ENCODE results near the gene HAS3. TPM values are rescaled to one million over a fixed set of nuclear protein-coding genes. Genes with fewer than 3 reads are reported as not detected.
A peak's percentile ranks its signal among the peaks of the same experiment; 100 is the strongest.

HAS3 gene
- total RNA-seq, 2 donors from 2014 or later: 5.1 to 19.9 TPM

DNA sequence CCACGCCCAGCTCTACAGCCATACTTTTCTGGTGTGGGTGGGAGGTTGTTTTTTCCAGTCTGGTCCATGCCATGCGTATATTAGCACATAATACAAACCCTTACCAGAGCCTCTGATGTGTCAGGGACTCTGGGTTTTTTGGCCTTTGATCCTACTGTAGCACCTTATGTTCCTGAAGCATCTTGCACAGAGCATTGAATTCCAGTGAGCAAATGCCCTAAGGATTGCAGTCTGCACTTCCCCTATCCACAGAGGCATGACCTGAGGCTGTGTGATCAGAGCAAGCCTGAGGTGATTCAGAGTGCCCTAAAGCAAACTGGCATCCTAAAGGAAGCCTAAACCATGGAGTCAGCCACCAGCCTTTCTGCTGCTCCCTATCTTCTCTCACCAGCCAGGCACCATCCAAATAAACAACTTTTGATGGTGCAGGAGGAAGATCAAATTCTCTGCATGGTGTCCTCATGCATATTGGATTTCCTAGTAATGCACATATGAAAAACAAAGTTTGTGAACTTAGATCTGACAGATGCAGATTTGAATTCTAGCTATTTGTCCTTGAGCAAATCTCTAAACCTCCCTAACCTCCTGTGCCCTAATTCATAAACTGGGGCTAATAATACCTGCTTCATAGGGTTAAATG, 41.2 kb upstream of the HAS3 start:
- Histone ChIP-seq H3K4me1 (no peaks in the 10 kb centered on the region), H3K4me3 (no peak overlapping the region), H3K27me3 (no peaks in the 10 kb centered on the region), H3K27ac (no peak overlapping the region), H3K9ac (ENCODE audit: low read depth in 2 of 2, low read length in 2 of 2) (no peak overlapping the region), H3K9me3 (no peaks in the 10 kb centered on the region), H3K36me3 (no peaks in the 10 kb centered on the region)
- intact Hi-C loops (cut with DNase I): no loop called here
- no peak for DNase-seq
- TF ChIP-seq, protein P1, sequence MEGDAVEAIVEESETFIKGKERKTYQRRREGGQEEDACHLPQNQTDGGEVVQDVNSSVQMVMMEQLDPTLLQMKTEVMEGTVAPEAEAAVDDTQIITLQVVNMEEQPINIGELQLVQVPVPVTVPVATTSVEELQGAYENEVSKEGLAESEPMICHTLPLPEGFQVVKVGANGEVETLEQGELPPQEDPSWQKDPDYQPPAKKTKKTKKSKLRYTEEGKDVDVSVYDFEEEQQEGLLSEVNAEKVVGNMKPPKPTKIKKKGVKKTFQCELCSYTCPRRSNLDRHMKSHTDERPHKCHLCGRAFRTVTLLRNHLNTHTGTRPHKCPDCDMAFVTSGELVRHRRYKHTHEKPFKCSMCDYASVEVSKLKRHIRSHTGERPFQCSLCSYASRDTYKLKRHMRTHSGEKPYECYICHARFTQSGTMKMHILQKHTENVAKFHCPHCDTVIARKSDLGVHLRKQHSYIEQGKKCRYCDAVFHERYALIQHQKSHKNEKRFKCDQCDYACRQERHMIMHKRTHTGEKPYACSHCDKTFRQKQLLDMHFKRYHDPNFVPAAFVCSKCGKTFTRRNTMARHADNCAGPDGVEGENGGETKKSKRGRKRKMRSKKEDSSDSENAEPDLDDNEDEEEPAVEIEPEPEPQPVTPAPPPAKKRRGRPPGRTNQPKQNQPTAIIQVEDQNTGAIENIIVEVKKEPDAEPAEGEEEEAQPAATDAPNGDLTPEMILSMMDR (IDR thresholded peaks at IDR 0.05): no peak

DNA sequence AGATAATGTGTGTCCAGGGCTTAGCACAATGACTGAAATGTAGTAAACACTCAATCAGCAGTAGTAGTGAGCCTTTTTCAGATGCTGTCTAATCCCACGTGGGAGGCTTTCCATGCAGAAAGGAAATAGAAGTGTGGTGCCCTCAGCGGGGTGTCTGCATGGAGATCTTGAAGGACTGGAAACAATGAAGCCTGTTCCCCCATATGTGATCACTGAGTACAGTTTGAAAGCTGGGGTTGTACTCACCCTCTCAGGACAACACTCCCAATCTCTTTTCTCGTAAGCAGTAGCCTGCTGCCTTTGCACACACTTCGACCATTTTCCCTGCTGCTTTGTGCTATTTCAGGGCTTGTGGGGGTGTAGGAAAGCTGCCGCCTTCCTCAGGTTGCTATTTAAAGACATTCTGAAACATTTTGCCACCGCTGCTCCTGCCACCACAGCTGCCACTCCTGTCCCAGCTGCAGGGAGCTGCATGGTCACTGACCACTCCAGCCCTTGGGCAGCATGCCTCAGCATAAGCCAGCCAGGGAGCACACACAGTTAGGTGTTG, 40.6 kb upstream of the HAS3 start:
- DNase-seq: no peak
- Histone ChIP-seq H3K9ac (ENCODE audit: low read depth in 2 of 2, low read length in 2 of 2) (no peak overlapping the region), H3K27me3 (no peaks in the 10 kb centered on the region), H3K4me3 (no peak overlapping the region), H3K27ac (no peak overlapping the region), H3K36me3 (no peaks in the 10 kb centered on the region), H3K4me1 (no peaks in the 10 kb centered on the region), H3K9me3 (no peaks in the 10 kb centered on the region)
- TF ChIP-seq, protein P1 (IDR thresholded peaks at IDR 0.05): no peak
- intact Hi-C loops (cut with DNase I): no loop called here

DNA sequence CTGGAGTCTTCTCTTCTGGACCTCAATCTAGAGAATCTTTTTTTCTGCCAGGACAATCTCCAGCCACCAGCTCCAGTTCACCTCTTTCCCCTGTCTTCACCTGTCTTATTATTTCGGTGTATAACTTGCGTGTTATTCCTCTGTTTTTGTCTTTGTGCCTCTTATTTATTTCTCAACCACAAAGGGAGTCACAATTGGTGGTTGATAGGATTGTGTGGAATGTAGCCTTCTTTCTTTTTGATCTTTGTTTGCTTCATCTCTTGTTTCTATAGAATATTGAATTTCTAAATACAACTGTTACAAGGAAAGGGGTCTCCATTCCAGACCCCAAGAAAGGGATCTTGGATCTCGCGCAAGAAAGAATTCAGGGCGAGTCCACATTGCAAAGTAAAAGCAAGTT, 35.9 kb upstream of the HAS3 start:
- no peak for DNase-seq
- no peaks in the 10 kb centered on the region for H3K4me1 ChIP-seq
- H3K9ac ChIP-seq (ENCODE audit: low read depth in 2 of 2, low read length in 2 of 2): no peak overlapping the region
- TF ChIP-seq, protein P1 (IDR thresholded peaks at IDR 0.05): no peak
- intact Hi-C loops (cut with DNase I): no loop called here
- no peaks in the 10 kb centered on the region for H3K27me3 ChIP-seq
- no peak overlapping the region for H3K4me3 ChIP-seq
- H3K27ac ChIP-seq: no peak overlapping the region
- H3K36me3 ChIP-seq: no peaks in the 10 kb centered on the region
- no peaks in the 10 kb centered on the region for H3K9me3 ChIP-seq

DNA sequence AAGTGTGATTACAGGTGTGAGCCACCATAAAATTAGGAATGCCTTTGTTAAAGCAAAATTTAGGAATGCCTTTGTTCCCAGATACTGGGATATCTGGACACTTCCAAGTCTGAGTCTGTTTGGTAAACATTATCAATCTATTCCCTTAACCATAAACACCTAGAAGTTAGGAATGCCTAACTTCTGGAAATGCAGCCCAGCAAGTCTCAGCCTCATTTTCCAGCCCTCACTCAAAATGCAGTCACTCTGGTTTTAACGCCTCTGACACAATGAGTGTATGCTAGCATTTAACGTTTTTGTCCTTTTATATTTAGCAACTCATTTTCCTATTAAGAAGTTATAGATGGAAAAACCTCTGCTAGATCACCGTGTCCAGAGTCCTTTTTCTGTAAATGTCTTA, 34.4 kb upstream of the HAS3 start:
- Histone ChIP-seq H3K27me3 (no peaks in the 10 kb centered on the region), H3K4me3 (no peak overlapping the region), H3K27ac (no peak overlapping the region), H3K9ac (ENCODE audit: low read depth in 2 of 2, low read length in 2 of 2) (no peak overlapping the region), H3K9me3 (no peaks in the 10 kb centered on the region), H3K36me3 (no peaks in the 10 kb centered on the region), H3K4me1 (no peaks in the 10 kb centered on the region)
- intact Hi-C loops (cut with DNase I): no loop called here
- TF ChIP-seq, protein P1 (IDR thresholded peaks at IDR 0.05): no peak
- DNase-seq: no peak

DNA sequence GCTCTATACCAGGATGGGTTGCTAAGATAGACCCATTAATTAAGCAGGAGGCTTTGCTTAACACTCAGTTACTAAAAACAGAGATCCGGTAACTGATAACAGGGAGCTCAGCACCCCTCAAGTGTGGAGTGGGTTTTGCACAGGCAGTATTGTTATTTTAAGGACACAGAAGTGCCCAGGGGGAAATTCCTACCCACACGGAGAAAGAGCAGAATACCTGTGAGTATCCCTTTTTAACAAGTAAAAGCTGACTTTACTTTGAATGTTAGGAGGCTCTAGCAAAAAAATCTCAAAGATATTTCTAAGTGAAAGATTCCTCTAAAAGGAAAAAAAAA, 32.8 kb upstream of the HAS3 start:
- TF ChIP-seq, protein P1 (IDR thresholded peaks at IDR 0.05): no peak
- DNase-seq: no peak
- H3K9me3 ChIP-seq: no peaks in the 10 kb centered on the region
- H3K27ac ChIP-seq: peak overlapping the region; percentile 32
- H3K27me3 ChIP-seq: no peaks in the 10 kb centered on the region
- no peaks in the 10 kb centered on the region for H3K36me3 ChIP-seq
- H3K9ac ChIP-seq (ENCODE audit: low read depth in 2 of 2, low read length in 2 of 2): no peak overlapping the region
- no peaks in the 10 kb centered on the region for H3K4me1 ChIP-seq
- no peak overlapping the region for H3K4me3 ChIP-seq
- intact Hi-C loops (cut with DNase I): no loop called here

Data from colonic mucosa (tissue), 4 donors.